ENCODE data around the gene KLK10. TPM values are rescaled to one million over a fixed set of nuclear protein-coding genes. Genes with fewer than 3 reads are reported as not detected.

Gene KLK10
- total RNA-seq, 4 donors from 2014 or later, result 0.63 TPM; not detected in 3

DNA sequence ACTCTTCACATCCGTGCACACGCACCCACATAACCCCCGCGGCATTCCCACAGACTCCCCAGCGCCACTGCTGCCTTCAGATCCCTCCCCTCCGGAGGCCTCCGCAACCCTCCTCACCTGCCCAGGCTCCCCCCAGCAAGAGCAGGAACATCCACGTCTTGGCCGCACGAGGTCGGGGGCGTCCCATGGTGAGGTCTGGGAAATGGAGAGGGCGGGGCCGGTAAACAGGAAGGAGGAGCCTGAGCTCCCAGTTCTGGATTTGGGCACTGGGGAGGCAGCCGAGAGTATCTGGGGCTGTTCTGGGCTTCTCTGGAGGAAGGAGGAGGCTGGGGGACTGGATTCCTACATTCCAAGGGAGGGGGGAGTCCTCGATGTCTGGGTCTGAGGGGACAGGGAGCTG is 18.5 kb downstream of the KLK10 start:
- 29 to 42% methylated on average over 9 to 16 of the region's 16 CpGs for WGBS, 2 donors
- no peak for DNase-seq
- H3K27ac ChIP-seq, result no peak overlapping the region

DNA sequence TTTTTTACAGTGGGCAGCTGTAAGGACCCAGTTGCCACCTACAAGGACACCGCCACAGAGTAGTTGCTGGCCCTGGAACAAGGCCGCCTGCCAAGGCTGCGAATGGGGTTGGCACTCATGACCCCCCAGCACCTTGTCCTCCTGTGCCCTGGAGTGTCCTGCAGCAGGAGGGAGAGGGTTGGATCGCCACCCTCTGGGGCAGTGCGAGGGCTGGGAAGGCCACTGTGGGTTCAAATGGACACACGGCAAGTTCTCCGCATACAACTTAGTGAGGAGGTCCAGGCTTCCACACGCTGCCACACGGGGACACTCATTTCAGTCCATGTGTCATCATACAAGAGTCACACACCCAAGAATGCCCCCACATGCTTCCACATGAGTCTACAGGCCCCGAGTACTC is 19.1 kb downstream of the KLK10 start:
- Histone ChIP-seq H3K27ac (no peak overlapping the region), H3K36me3 (no peaks in the 10 kb centered on the region), H3K4me1 (no peaks in the 10 kb centered on the region), H3K27me3 (peaks cover 10% of the 10 kb centered on the region), H3K4me3 (replicated peaks in 1 of 3) (no peak overlapping the region), H3K9me3 (no peaks in the 10 kb centered on the region)
- intact Hi-C loops (cut with DNase I), result no loop called here
- TF ChIP-seq, protein P1, sequence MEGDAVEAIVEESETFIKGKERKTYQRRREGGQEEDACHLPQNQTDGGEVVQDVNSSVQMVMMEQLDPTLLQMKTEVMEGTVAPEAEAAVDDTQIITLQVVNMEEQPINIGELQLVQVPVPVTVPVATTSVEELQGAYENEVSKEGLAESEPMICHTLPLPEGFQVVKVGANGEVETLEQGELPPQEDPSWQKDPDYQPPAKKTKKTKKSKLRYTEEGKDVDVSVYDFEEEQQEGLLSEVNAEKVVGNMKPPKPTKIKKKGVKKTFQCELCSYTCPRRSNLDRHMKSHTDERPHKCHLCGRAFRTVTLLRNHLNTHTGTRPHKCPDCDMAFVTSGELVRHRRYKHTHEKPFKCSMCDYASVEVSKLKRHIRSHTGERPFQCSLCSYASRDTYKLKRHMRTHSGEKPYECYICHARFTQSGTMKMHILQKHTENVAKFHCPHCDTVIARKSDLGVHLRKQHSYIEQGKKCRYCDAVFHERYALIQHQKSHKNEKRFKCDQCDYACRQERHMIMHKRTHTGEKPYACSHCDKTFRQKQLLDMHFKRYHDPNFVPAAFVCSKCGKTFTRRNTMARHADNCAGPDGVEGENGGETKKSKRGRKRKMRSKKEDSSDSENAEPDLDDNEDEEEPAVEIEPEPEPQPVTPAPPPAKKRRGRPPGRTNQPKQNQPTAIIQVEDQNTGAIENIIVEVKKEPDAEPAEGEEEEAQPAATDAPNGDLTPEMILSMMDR (IDR thresholded peaks at IDR 0.05), result no peak
- TF ChIP-seq POLR2A (IDR thresholded peaks at IDR 0.05), result no peak
- 95 to 96% methylated on average over 9 of the region's 10 CpGs for WGBS, 2 donors
- DNase-seq, result no peak

More for the DNA sequence above, 18.5 kb downstream of the KLK10 start:
- Histone ChIP-seq H3K27me3 (peaks cover 10% of the 10 kb centered on the region), H3K4me1 (no peaks in the 10 kb centered on the region), H3K4me3 (replicated peaks in 1 of 3) (no peak overlapping the region), H3K9me3 (no peaks in the 10 kb centered on the region), H3K36me3 (no peaks in the 10 kb centered on the region)
- intact Hi-C loops (cut with DNase I), result no loop called here
- TF ChIP-seq, protein P1 (IDR thresholded peaks at IDR 0.05), result no peak
- TF ChIP-seq POLR2A (IDR thresholded peaks at IDR 0.05), result no peak

DNA sequence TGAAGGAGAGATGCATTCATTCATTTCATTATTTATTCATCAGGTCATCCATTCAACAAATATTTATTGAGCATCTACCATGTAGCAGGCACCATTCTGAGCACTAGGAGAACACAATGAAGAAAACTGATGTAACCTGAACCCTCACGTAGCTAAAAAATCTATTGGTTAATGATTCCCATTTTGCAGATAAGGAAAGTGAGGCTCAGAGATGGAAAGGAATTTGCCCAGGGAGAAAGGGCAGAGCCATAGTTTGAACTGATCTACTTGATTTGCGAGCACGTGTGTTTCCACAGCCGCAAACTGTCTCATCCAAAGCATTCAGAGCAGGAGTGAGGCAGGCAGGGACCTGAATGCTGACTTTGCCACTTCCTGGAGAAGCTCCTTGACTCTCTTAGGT is 20.8 kb downstream of the KLK10 start:
- Histone ChIP-seq H3K36me3 (no peaks in the 10 kb centered on the region), H3K27ac (no peak overlapping the region), H3K9me3 (no peaks in the 10 kb centered on the region), H3K4me1 (no peaks in the 10 kb centered on the region), H3K4me3 (replicated peaks in 1 of 3) (no peak overlapping the region), H3K27me3 (peaks cover 10% of the 10 kb centered on the region)
- no peak for DNase-seq
- 58 to 67% methylated on average over 4 of the region's 4 CpGs for WGBS, 2 donors
- intact Hi-C loops (cut with DNase I), result no loop called here
- TF ChIP-seq, protein P1 (IDR thresholded peaks at IDR 0.05), result no peak

DNA sequence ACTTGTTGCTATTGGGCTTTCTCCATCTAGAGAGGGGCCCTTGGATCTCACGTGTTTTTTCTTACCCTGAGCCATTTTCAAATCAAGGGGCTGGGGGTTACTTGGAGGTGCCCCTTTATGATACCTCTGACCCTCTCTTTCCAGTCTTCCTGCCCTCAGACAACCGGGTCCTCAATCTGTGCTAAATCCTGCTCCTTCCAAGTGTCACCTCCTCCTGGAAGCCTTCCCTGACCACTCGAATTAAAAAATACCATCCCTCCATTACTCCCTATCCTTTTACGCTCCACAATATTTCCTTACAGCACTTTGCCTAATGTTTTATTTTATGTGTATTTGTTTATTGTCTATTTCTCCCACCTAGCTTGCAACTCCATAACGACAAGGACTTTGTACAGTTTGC is 21.4 kb downstream of the KLK10 start:
- Histone ChIP-seq H3K9me3 (no peaks in the 10 kb centered on the region), H3K36me3 (no peaks in the 10 kb centered on the region), H3K4me3 (replicated peaks in 1 of 3) (no peak overlapping the region), H3K27ac (no peak overlapping the region), H3K27me3 (peaks cover 10% of the 10 kb centered on the region), H3K4me1 (no peaks in the 10 kb centered on the region)
- TF ChIP-seq, protein P1 (IDR thresholded peaks at IDR 0.05), result no peak
- TF ChIP-seq POLR2A (IDR thresholded peaks at IDR 0.05), result no peak
- 71 to 77% methylated on average over 5 of the region's 5 CpGs for WGBS, 2 donors
- DNase-seq, result no peak
- intact Hi-C loops (cut with DNase I), result no loop called here

DNA sequence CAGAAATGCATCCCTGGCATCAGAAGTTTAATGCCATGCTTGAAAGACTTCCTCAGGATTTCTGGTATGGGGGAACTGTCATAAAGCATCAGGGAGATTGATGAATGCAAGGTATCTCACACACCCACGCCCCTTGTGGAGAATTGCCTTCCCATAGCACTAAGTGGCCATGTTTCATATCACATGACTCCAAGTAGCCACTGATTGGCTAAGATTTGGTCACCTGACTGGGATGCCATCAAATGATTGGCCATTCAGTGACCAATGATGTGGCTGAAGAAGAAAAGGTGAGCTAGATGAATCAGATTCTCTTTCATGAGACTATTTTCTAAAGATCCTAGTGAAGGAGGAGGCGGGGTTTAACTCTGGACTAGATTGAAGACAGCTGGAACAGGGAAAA is 25.4 kb downstream of the KLK10 start:
- TF ChIP-seq, protein P1 (IDR thresholded peaks at IDR 0.05), result no peak
- no peak for TF ChIP-seq POLR2A (IDR thresholded peaks at IDR 0.05)
- Histone ChIP-seq H3K4me3 (replicated peaks in 1 of 3) (no peak overlapping the region), H3K36me3 (no peaks in the 10 kb centered on the region), H3K27ac (no peak overlapping the region), H3K9me3 (no peaks in the 10 kb centered on the region), H3K4me1 (no peaks in the 10 kb centered on the region), H3K27me3 (no peaks in the 10 kb centered on the region)
- DNase-seq, result no peak
- 81 to 88% methylated on average over 2 of the region's 2 CpGs for WGBS, 2 donors
- intact Hi-C loops (cut with DNase I), result no loop called here

Data from thyroid gland (tissue), 4 donors.